ENCODE results near the gene S100A11. TPM values are rescaled to one million over a fixed set of nuclear protein-coding genes. Genes with fewer than 3 reads are reported as not detected.

The S100A11 gene
- total and polyA plus RNA-seq, 2 donors (not counting 1 experiment from before 2014, with no cell fraction given): 26.2 to 31.4 TPM

GRCh38 chr1:151993084-151993733, 43.6 kb downstream of the S100A11 start:
- TF ChIP-seq CTCF (IDR thresholded peaks at IDR 0.05) (no peak), EZH2 (IDR thresholded peaks at IDR 0.05; ENCODE audit: borderline replicate concordance, insufficient read depth, low read depth, low read length, poor library complexity, severe bottlenecking) (no peak)
- H3K79me2 ChIP-seq (ENCODE audit: control insufficient read depth, insufficient read depth, low read length): peaks cover 13% of the 10 kb centered on the region
- peaks cover 17% of the 10 kb centered on the region for H4K20me1 ChIP-seq (ENCODE audit: control insufficient read depth, insufficient read depth, low read length, poor library complexity, severe bottlenecking)
- H3K36me3 ChIP-seq (replicated peaks in 1 of 2; ENCODE audit: control extremely low read depth in 1 of 2, control insufficient read depth in 1 of 2, extremely low read depth in 1 of 2, insufficient read depth in 2 of 2, low read length in 1 of 2): no peaks in the 10 kb centered on the region
- Mint-ChIP-seq H3K27me3 (peaks cover 6% of the 10 kb centered on the region), H3K27ac (peak overlapping the region; percentile 93), H3K4me3 (peak overlapping the region; percentile 94), H3K4me1 (peaks cover 30% of the 10 kb centered on the region), H3K9me3 (ENCODE audit: insufficient read depth) (no peaks in the 10 kb centered on the region)
- under 1% methylated on average over 48 of the region's 50 CpGs for WGBS (ENCODE audit: insufficient coverage)
- peak overlapping the region; percentile 95 for H3K4me2 ChIP-seq (replicated peaks; ENCODE audit: low read depth, low read length, poor library complexity, severe bottlenecking)
- H3K9ac ChIP-seq (ENCODE audit: low read length): peak overlapping the region; percentile 74
- DNase-seq: peak; percentile 60
- intact Hi-C loops (cut with micrococcal nuclease): no loop called here
- ChIA-PET POLR2A (no interaction called here), CTCF (interaction anchor here (4.0 to 16.1 kb wide), 3 partner anchors 7 to 62 kb away, joined by 15 to 341 read pairs (median 138); no protein-coding TSS in a partner anchor)
- peak overlapping the region; percentile 48 to 73 for H3K27ac ChIP-seq (ENCODE audit: low read length in 2 of 2)
- H3K4me3 ChIP-seq (ENCODE audit: control extremely low read depth in 1 of 5, extremely low read depth in 1 of 5, insufficient read depth in 1 of 5, low read depth in 2 of 5, low read length in 4 of 5): peak overlapping the region; percentile 45 to 78 (median 67)
- H3K27me3 ChIP-seq (replicated peaks in 1 of 4; ENCODE audit: control extremely low read depth in 1 of 4, control insufficient read depth in 3 of 4, insufficient read depth in 4 of 4, low read length in 3 of 4): peaks cover 0 to 5% (median 2%) of the 10 kb centered on the region in 4 experiments
- H3K9me3 ChIP-seq (ENCODE audit: control extremely low read depth in 1 of 3, control insufficient read depth in 2 of 3, insufficient read depth in 1 of 3, low read length in 2 of 3): no peaks in the 10 kb centered on the region
- H3K4me1 ChIP-seq (ENCODE audit: control insufficient read depth in 2 of 2, insufficient read depth in 2 of 2, low read length in 2 of 2): peaks cover 13 to 26% of the 10 kb centered on the region in 2 donors
- ATAC-seq (ENCODE audit: low read depth): peak; percentile 21
- H2AFZ ChIP-seq (ENCODE audit: insufficient read depth, low read depth, low read length, poor library complexity, severe bottlenecking): peak overlapping the region; percentile 85
